HL-60/S4 (cell line): ENCODE measurements around the gene POLR2M.

ENCODE experiments used
- in situ Hi-C: fragments of 300-500 bp; cut with MboI; formaldehyde crosslinking; loops from 2 replicates; pipeline ENCODE4 v1.14.3; 2022; ENCODE audit warnings: low sequenced_read_pairs

POLR2M gene

GRCh38 chr15:57736591-57736990 lies 30.1 kb downstream of the POLR2M start:
- in situ Hi-C loops = no loop called here

DNA sequence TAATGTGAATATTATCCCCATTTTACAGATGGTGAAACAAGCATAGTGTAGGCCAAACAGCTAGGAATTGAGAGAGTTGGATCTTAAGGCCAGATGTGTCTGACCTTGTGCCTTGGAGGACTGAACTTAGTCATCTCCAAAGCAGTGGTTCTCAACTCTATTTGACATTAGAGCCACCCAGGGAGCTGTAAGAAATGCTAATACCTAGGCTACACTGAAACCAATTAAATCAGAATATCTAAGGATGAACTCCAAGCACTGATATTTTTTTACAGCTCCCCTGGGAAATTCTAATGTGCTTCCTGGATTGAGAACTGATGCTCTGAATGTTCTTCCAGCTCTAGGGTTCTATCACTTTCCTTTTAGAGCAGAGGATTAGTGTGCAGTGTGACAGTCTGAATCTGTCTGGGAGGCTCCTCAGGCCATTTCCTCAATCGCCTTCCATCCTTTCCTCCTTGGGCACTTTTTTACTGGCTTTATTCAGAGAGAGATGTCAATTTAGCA lies 32.3 kb downstream of the POLR2M start:
- in situ Hi-C loops = no loop called here

- in situ Hi-C loops = no loop called here
These were observed 33.5 kb downstream of the POLR2M start for GRCh38 chr15:57740048-57740447.

DNA sequence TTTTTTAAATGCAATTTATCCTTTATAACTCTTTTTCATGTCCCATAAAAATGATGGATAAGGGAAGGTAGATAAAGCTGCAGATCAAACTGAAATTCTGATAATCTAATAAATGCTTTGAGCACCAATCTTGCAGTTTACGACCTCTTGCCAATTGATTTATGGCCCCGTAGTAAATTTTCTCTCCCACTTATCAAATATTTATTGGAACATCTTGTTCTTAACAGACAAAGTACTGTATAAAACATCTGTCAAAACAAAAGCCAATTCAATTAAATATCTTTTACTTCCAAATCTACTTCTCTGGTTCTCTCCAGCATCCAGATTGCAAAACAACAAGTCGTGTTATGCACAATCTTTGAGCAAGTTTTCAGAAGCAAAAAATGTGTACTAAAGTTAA lies 34.6 kb downstream of the POLR2M start:
- in situ Hi-C loops = no loop called here

DNA sequence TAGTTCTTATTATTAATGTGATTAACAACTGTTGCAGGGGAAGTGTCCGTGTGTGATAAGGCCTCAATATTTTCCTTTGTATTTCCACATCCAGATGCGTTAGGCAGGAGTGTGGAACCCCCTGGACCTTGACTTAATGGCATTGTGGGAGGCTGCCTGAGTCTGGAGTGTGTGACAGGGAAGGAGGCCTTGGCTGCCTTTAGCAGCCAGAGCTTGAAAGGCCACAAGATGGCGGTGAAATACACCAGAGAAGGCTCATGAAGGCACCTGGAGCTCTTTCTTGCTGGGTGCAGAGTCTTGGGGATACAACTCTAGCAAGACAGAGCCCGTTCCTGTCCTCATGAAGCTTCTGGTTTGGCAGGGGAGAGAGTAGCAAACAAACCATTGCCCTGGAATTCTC lies 36.9 kb downstream of the POLR2M start:
- in situ Hi-C loops = no loop called here

GRCh38 chr15:57746786-57747185 lies 40.3 kb downstream of the POLR2M start:
- in situ Hi-C loops = no loop called here

- in situ Hi-C loops = no loop called here
These were observed 40.8 kb downstream of the POLR2M start for GRCh38 chr15:57747206-57747896.

GRCh38 chr15:57751177-57751800 lies 44.8 kb downstream of the POLR2M start:
- in situ Hi-C loops = no loop called here

DNA sequence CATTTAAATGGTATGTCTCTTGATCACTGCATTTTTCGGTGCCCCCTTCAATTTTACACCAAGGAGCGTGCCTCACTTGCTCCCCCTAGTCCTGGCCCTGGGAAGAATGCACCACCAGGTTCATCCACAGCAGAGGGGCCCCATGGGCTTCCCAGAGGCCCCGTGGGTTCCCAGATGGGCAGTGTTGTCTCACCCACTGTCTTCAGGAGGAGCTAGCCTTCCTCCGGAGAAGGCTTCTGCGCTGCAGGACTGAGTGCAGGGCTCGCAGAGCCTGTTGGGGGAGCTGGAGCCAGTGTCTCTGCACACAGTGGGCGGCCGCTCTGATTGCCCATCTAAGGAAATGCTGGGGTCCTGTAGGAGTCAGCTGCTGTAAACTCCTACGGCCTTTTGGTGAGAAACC lies 45.9 kb downstream of the POLR2M start:
- in situ Hi-C loops = no loop called here

GRCh38 chr15:57752840-57753239 lies 46.3 kb downstream of the POLR2M start:
- in situ Hi-C loops = no loop called here

DNA sequence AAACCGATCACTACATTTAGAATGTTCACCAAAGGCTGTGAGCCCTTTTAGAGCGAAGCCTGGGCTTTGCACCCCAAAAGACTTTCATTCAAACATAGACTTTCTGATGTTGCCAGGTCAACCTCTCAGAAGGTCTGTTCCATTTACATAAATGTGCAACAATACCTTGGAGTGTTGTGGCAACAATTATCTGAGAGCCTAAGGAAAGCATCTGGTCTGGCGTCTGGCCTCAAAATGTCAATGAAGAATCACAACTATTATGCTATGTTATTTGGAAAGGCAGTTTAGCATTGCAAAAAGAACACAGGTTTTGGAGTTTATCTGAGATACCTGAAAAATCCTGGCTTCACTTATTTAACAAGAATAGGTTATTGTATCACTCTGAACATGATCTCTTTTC lies 50.0 kb downstream of the POLR2M start:
- in situ Hi-C loops = no loop called here

GRCh38 chr15:57758560-57758959 lies 52.0 kb downstream of the POLR2M start:
- in situ Hi-C loops = no loop called here

DNA sequence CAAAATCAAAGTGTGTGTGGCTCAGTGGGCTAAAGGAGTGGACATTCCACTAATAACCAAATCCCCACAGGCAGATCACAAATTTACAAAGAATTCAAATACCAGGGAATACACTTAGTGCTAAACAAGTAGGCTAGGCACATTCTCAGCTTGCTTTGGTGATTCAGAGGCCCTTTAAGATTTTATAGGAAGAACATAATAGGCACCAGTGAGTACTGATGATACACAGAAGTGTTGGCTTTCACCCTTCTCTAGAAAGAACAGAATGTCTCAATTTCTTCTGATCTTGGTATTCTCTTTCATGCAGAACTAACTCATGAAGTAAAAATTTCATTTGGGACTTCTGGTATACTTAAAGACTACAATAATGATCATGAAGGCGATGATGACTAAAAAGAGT lies 55.0 kb downstream of the POLR2M start:
- in situ Hi-C loops = no loop called here

GRCh38 chr15:57762302-57762701 lies 55.8 kb downstream of the POLR2M start:
- in situ Hi-C loops = no loop called here

DNA sequence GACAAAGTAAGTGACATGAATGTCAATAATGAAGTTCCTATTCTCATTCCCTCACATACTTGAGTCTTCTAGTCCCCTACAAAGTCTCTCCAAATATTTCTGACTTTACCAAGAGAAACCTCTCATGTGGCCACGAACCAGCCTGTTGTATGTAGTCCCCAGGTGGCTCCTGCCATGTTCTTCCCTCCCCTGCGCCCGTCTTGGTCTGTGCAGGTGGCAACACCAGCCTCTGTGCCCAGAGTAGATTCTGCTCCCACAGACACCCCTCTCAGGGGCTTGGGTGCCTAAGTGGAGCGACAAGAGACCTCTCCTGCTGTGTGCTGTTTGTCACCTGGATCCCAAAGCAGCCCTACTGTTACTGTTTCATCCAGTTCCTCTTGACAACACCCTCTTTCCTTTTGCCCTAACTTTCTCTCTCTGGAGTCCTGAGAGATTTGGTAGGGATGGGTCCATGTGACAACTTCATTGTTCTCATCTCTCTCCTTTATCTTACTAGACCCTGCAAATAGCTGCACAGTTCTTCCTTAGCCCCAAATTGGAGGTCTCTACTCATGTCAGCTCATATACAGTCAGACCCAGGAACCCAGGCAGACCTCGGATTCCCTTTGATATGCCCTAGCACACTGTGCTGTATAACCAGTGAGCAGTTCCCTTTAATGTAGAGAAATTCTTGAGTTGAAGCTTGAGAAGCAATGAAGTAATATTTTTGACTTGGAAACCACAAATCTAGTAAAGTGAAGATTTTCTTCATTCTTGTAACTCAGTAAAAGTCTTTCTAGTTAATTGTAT lies 56.9 kb downstream of the POLR2M start:
- in situ Hi-C loops = no loop called here
